ENCODE measurements around the gene CCDC149. TPM values are rescaled to one million over a fixed set of nuclear protein-coding genes. Genes with fewer than 3 reads are reported as not detected.

Gene CCDC149
- total and polyA plus RNA-seq, 2 of the 8 experiments (the other 6 are each of a cell fraction or from before 2014, with no cell fraction given), result 2.2 to 5.6 TPM

- Histone ChIP-seq H3K9ac (replicated peaks in 1 of 4; ENCODE audit: extremely low read depth in 1 of 4, low read depth in 3 of 4, low read length in 3 of 4) (no peak overlapping the region), H3K4me1 (replicated peaks in 1 of 4; ENCODE audit: control insufficient read depth in 3 of 4, insufficient read depth in 4 of 4, low read length in 3 of 4) (peaks cover 0 to 6% (median 0%) of the 10 kb centered on the region in 4 experiments; a peak in 3 of 7 replicates), H4K5ac (ENCODE audit: insufficient read length, low read depth, low read length) (no peak overlapping the region), H4K91ac (replicated peaks; ENCODE audit: insufficient read length, low read length) (no peak overlapping the region), H2BK20ac (ENCODE audit: low read length) (no peak overlapping the region), H3K23ac (ENCODE audit: insufficient read length) (no peak overlapping the region), H3K56ac (replicated peaks; ENCODE audit: insufficient read length, low read depth, low read length) (no peak overlapping the region), H4K8ac (ENCODE audit: extremely low read depth, insufficient read depth, low read length) (no peak overlapping the region), H4K20me1 (replicated peaks in 1 of 2; ENCODE audit: control insufficient read depth in 1 of 2, insufficient read depth in 2 of 2, low read length in 2 of 2) (no peaks in the 10 kb centered on the region), H2BK5ac (ENCODE audit: low read depth, low read length) (no peak overlapping the region), H3K4ac (replicated peaks; ENCODE audit: insufficient read length, low read depth, low read length) (no peak overlapping the region), H3K4me2 (ENCODE audit: insufficient read depth in 1 of 2, low read depth in 2 of 2, low read length in 2 of 2) (no peak overlapping the region), H2AK5ac (ENCODE audit: low read depth, low read length) (no peak overlapping the region), H3K79me2 (ENCODE audit: control insufficient read depth in 1 of 2, insufficient read depth in 2 of 2, low read length in 2 of 2) (no peaks in the 10 kb centered on the region), H3K23me2 (ENCODE audit: low read depth, low read length) (no peaks in the 10 kb centered on the region), H2BK12ac (ENCODE audit: low read depth, low read length) (no peak overlapping the region), H3K36me3 (ENCODE audit: control insufficient read depth in 2 of 4, insufficient read depth in 4 of 4, low read length in 3 of 4) (no peaks in the 10 kb centered on the region), H3K4me3 (ENCODE audit: extremely low read depth in 1 of 4, insufficient read depth in 2 of 4, low read depth in 3 of 4, low read length in 4 of 4) (no peak overlapping the region), H2BK15ac (ENCODE audit: low read length) (no peak overlapping the region), H3K14ac (ENCODE audit: insufficient read length) (no peak overlapping the region), H3K79me1 (ENCODE audit: low read depth, low read length) (no peaks in the 10 kb centered on the region), H2BK120ac (replicated peaks; ENCODE audit: low read depth, low read length) (no peak overlapping the region), H3K27ac (ENCODE audit: low read depth, low read length) (no peak overlapping the region), H3K9me3 (ENCODE audit: insufficient read depth in 2 of 2, low read depth in 1 of 2, low read length in 1 of 2) (no peaks in the 10 kb centered on the region), H2AFZ (ENCODE audit: low read length) (no peak overlapping the region), H3K27me3 (replicated peaks in 1 of 4; ENCODE audit: control insufficient read depth in 3 of 4, extremely low read depth in 1 of 4, insufficient read depth in 3 of 4, low read length in 3 of 4) (no peaks in the 10 kb centered on the region), H3K18ac (ENCODE audit: extremely low read depth, low read length) (no peak overlapping the region)
- no peak for DNase-seq (ENCODE audit: low read depth in 1 of 2, low spot score in 2 of 2)
- FAIRE-seq, result no peak
- CTCF ChIA-PET (ENCODE audit: partially characterized antibody), result interaction anchor here (1.1 to 2.0 kb wide), 2 partner anchors 67 to 405 kb away, joined by 3 to 5 read pairs; no protein-coding TSS in a partner anchor
- TF ChIP-seq ZNF274 (IDR thresholded peaks at IDR 0.05; ENCODE audit: borderline replicate concordance, extremely low read depth, low read length) (no peak), SUZ12 (IDR thresholded peaks at IDR 0.05; ENCODE audit: low read length) (no peak)
- 49% methylated on average over 3 of the region's 3 CpGs; no CpG with 5 or more reads in 1 of the 2 experiments for WGBS, 2 experiments (ENCODE audit: extremely low coverage in 1 of 2, insufficient coverage in 1 of 2, insufficient read length in 1 of 2, insufficient replicate concordance in 2 of 2, low coverage in 1 of 2, low lambda C conversion rate in 2 of 2, missing lambda C conversion rate in 1 of 2)
- POLR2A ChIA-PET (ENCODE audit: partially characterized antibody), result no interaction called here
These were observed 31.2 kb downstream of the CCDC149 start for GRCh38 chr4:24881508-24882196.
